ENCODE data around the gene MARCO. TPM values are rescaled to one million over a fixed set of nuclear protein-coding genes. Genes with fewer than 3 reads are reported as not detected.

MARCO gene
- total and polyA plus RNA-seq, 10 of the 15 experiments (the other 5 are each of a cell fraction or from before 2014, with no cell fraction given) = 0.13 to 0.67 (median 0.32) TPM; not detected in 5

GRCh38 chr2:118983915-118984314 is 41.9 kb downstream of the MARCO start (continued):
- no peak for TF ChIP-seq RCOR1 (conservative IDR thresholded peaks at IDR 0.05; ENCODE audit: low read depth, low read length)
- no peak for TF ChIP-seq CREB1 (IDR thresholded peaks at IDR 0.05; ENCODE audit: low read depth)
- no peak for TF ChIP-seq KLF5 (IDR thresholded peaks at IDR 0.05; ENCODE audit: partially characterized antibody)
- TF ChIP-seq ASH2L (IDR thresholded peaks at IDR 0.05; ENCODE audit: borderline replicate concordance, low read depth) = no peak
- TF ChIP-seq ZNF622 (IDR thresholded peaks at IDR 0.05) = no peak
- TF ChIP-seq NKRF (conservative IDR thresholded peaks at IDR 0.05) = no peak

GRCh38 chr2:118986738-118987137 is 44.7 kb downstream of the MARCO start:
- POLR2A ChIA-PET = interaction anchor here (1.1 kb wide), 1 partner anchor 9 kb away, joined by 3 read pairs; no protein-coding TSS in a partner anchor
- Histone ChIP-seq H3K4me3 (no peak overlapping the region), H2AFZ (ENCODE audit: control insufficient read depth, low read depth, low read length) (no peak overlapping the region), H3K9ac (ENCODE audit: control insufficient read depth, insufficient read depth, low read length) (no peak overlapping the region), H3K4me1 (ENCODE audit: control insufficient read depth, insufficient read depth, low read length) (no peaks in the 10 kb centered on the region), H3K27ac (ENCODE audit: control insufficient read depth, insufficient read depth) (no peak overlapping the region), H3K4me2 (ENCODE audit: control insufficient read depth, insufficient read depth) (no peak overlapping the region), H4K20me1 (ENCODE audit: control insufficient read depth, insufficient read depth) (no peaks in the 10 kb centered on the region), H3K79me2 (ENCODE audit: control insufficient read depth, insufficient read depth, low read length) (no peaks in the 10 kb centered on the region), H3K27me3 (replicated peaks in 1 of 2; ENCODE audit: control insufficient read depth in 2 of 2, insufficient read depth in 2 of 2, low read length in 1 of 2) (no peaks in the 10 kb centered on the region; a peak in 1 of 4 replicates), H3K36me3 (ENCODE audit: control insufficient read depth in 2 of 2, insufficient read depth in 2 of 2, low read length in 1 of 2) (no peaks in the 10 kb centered on the region), H3K9me3 (replicated peaks; ENCODE audit: control insufficient read depth, insufficient read depth, low read length) (no peaks in the 10 kb centered on the region)
- 0% methylated on average over 2 of the region's 2 CpGs for WGBS (ENCODE audit: insufficient coverage, insufficient replicate concordance, low lambda C conversion rate, missing lambda C conversion rate)
- ATAC-seq (peak; percentile 67), DNase-seq (ENCODE audit: low read depth, low spot score) (no peak), FAIRE-seq (no peak)
- CTCF ChIA-PET = interaction anchor here (1.4 to 1.7 kb wide), 3 partner anchors 10 to 106 kb away, joined by 4 to 5 read pairs (median 5); no protein-coding TSS in a partner anchor
- in situ Hi-C loops (cut with MboI) (no loop called here), intact Hi-C loops (cut with micrococcal nuclease; ENCODE audit: unreplicated experiment) (no loop called here)
- SMC1A ChIA-PET (ENCODE audit: uncharacterized antibody, unreplicated experiment) = interaction anchor here (1.0 to 1.3 kb wide), 2 partner anchors 18 to 69 kb away, joined by 3 read pairs; no protein-coding TSS in a partner anchor
- RAD21 ChIA-PET (ENCODE audit: unreplicated experiment) = interaction anchor here (0.7 to 1.6 kb wide), 2 partner anchors 18 to 105 kb away, joined by 3 to 4 read pairs; no protein-coding TSS in a partner anchor
- peak; percentile 35; the same call in 1 of the 2 replicates for TF ChIP-seq ZNF24 (IDR thresholded peaks at IDR 0.05)
- TF ChIP-seq IRF4 (IDR thresholded peaks at IDR 0.05; ENCODE audit: low read depth, low read length) = no peak
- TF ChIP-seq RUNX3 (IDR thresholded peaks at IDR 0.05; ENCODE audit: low read length) = peak; percentile 44
- no peak for TF ChIP-seq EP300 (IDR thresholded peaks at IDR 0.05; ENCODE audit: borderline replicate concordance in 1 of 2, control insufficient read depth in 1 of 2, low read depth in 2 of 2, low read length in 2 of 2)
- no peak for TF ChIP-seq SUPT20H (IDR thresholded peaks at IDR 0.05; ENCODE audit: borderline replicate concordance, control insufficient read depth, low read depth, low read length)
- no TSS peak for BruUV-seq (replicated peaks)
